Nucleus accumbens (tissue), 56 donors: Measurements from ENCODE around the gene NDST1.

Experiments
- DNase-seq, 56 donors: peaks; one replicate each; lab custom pipeline; 2025; lab: John Stamatoyannopoulos, UW

Gene NDST1

DNA sequence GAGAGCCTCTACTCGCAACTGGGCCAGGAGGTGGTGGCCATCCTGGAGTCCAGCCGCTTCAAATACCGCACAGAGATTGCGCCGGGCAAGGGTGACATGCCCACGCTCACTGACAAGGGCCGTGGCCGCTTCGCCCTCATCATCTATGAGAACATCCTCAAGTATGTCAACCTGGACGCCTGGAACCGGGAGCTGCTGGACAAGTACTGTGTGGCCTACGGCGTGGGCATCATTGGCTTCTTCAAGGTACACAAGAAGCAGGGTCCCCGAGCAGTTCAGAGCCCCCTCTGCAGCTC, 13.5 kb downstream of the NDST1 start:
- no peak for DNase-seq

DNA sequence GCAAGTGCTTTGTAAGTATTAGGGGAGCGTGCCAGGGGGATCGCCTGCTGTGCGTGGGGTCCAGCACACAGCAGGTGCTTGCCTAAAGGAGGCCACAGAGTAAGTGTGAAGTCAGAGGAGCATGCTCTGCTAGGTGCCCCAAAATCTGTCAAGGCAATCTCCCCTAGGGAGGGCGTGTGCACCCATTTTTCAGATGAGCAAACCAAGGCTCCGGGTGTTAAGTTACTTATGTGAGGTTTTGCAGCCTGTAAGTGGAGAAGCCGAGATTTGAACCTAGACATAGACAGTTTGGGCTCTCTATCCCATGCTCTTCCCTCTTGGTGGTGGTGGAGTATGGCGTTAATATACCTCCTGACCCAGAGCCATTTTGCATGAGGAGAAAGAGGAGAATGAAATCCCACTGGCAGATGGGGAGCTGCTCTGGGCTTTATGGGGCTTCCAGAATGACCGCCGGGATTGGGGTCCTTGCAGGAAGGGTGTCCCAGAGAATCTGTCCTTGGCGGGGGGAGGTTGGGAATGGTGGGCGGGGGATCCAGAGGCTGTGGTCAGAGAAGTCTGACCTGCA, 14.1 kb downstream of the NDST1 start:
- no peak for DNase-seq

DNA sequence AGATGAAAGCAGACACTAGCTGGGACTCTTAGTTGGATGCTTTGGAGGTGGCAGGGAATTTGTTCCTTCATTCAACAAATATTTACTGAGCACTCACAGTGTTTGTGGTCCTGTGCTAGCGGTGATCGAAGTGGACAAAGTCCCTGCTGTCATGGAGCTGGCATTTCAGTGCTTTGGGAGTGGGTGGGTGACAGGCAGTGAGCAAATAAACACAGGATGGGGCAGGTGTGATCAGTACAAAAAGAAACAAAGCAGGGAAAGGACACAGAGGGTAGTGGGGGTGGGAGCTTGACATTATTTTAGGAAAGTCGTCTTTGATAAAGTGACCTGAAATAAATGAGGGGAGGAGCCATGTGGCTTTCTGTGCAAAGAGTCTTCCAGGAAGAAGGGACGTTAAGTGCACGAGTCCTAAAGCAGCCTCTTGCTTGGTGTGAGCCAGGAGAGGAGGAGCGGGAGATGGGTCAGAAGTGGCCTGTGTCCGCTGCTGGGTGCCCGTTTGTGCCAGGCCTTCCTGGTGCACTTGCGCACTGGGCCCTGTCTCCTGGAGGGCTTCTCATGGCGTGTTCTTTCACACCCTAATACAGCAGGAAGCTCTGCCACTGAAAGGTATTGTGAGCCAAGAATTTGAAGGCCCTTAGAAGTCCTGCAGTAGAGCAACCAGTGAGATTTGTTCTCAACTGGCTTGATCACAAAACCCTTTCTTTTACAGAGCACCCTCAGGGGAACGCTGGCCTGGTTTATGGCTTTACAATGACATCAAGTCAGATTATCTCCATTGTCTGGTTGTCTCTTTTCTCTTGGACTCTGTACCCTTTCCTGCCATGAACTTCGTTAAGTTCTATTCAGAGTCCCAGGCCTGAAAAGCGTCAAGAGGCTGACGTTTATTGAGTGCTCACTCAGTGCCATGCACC, 14.8 kb downstream of the NDST1 start:
- peak in 12 of 56 donors; percentile 24 to 61 (median 32) for DNase-seq

DNA sequence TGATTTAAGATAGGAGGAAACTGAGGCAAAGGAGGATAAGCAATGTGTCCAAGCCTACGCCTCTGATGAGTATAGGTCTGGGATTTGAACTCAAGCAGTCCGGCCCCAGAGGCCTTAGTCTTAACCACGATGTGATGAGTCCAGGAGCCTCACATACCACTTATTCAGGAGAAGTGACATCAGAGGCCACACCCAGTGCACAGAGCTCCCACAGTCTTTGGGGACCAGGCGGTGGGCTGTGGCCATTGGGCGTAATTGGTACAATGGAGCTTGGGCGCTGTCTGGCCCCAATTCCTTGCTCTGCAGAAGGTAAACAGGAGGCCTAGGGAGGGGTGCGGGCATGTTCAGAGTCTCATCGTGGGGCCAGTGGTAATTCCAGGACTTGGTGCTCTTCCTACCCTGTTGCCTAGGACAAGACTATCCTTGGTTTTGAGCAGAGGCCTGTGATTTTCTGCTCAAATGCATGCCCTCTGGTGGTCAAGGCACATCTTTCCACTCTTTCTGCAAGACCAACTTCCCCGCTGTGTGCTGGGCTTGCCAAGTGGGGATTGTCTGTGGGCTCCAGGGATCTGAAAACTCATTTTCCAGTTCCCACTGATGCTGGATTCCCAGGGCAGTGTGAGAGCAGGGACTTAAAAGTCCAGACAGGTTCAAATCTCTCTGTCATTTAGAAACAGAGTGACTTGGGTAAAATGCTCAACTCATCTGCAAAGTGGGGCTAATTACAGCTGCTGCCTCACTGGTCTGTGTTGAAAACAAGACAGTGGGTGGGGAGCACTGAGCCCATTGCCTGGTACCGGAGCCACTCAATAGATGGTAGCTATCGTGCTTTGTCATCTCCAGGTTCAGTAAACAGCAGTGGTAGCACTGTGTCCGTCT, 15.8 kb downstream of the NDST1 start:
- DNase-seq, result peak in 44 of 56 donors; percentile 20 to 80 (median 50)

DNA sequence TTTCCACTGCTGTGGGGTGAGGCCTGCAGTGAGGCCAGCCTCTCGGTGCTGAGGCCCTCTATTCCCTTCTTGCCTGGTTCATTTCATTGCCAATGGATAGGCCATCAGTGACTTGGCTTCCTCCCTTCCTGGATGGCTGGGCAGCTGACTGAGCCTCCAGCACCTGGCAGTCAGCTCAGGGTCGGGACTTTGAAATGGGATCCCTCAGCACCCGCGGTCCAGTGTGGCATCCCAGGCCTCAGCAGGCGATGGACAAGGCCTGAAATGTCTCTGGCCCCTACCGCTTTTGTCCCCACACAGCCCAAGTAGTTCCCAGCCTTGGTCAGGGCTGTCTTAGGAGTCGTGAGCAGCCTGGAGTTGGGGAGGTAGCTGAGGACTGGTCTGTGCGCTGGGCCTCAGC, 17.2 kb downstream of the NDST1 start:
- no peak for DNase-seq

DNA sequence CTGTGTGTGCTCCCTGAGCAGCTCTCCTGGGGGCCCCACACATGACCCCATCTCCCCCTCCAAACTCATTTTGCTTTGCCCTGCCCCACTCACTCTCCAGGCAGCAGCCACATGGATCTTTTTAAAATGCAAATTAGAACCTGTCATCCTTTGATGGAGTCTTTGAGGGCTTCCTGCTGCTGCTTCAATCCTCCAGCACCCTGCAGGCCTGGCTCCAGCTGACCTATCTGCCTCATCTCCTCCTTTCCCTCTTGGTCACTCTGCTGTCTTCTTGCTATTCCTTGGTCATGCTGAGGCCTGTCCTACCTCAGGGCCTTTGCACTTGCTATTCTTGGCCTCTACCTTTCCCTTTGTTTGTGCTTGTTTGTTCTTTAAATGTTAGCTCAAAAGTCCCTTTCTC, 17.9 kb downstream of the NDST1 start:
- no peak for DNase-seq

DNA sequence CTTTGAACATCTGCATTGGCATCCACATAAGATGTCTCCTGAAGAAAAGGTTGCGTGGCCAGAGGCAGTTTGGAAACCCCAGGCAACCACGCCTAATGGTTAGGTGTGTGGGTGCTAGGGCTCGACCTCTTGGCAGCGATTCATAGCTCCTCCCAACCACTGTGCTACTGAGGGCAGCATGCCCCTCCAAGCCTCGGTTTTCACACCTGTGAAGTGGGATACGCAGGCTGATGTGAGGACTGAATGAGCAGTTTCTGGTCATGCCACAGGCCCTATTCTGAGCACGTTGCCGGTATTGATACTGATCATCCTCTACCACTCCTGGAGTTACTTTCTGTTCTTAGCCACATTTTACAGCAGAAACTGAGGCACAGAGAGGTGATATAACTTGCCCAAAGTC, 19.1 kb downstream of the NDST1 start:
- DNase-seq, result no peak

DNA sequence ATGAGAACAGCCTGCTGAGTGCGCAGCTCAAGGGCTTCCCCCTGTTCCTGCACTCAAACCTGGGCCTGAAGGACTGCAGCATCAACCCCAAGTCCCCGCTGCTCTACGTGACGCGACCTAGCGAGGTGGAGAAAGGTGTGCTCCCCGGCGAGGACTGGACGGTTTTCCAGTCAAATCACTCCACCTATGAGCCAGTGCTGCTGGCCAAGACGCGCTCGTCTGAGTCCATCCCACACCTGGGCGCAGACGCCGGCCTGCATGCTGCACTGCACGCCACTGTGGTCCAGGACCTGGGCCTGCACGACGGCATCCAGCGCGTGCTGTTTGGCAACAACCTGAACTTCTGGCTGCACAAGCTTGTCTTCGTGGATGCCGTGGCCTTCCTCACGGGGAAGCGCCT, 19.9 kb downstream of the NDST1 start:
- no peak for DNase-seq

DNA sequence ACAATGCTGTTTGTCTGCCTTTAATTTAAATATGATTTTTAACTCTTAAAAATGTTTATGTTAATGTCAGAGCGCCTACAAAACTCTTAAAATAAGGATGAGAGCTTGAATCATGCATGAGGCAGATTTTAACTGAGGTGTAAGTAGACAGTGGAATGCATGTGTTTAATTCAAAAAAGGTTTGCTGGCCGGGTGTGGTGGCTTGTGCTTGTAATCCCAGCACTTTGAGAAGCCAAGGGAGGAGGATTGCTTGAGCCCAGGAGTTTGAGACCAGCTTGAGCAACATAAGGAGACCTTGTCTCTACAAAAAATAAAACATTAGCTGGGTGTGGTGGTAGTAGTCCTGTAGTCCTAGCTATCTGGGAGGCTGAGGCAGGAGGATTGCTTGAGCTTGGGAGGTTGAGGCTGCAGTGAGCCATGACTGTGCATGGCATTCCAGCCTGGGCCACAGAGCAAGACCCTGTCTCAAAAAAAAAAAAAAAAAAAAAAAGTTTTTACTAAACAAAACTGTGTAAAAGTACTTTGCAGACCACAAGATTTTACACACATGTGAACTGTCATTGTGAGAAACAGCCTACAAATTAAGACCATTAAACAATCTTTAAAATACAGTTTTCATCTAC, 21.1 kb downstream of the NDST1 start:
- DNase-seq, result no peak

DNA sequence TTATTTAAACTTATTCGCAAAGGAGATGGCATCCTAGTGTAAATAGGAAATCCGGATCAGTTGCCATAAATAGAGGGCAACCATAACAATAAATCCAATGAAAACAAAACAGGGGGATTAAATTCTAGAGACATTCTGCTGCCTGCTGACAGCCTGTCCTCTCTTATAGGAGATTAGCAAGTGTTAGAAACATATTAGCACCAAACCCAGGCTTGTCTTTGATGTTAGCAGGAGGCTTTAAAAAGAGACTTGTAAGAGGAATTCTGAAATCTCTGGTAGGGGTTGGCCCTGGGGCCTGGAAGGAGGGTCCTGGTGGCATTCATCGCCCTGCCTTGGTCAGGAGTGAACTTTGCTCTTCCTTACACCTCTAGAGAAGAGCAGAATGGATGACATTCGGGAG, 21.6 kb downstream of the NDST1 start:
- DNase-seq, result no peak

DNA sequence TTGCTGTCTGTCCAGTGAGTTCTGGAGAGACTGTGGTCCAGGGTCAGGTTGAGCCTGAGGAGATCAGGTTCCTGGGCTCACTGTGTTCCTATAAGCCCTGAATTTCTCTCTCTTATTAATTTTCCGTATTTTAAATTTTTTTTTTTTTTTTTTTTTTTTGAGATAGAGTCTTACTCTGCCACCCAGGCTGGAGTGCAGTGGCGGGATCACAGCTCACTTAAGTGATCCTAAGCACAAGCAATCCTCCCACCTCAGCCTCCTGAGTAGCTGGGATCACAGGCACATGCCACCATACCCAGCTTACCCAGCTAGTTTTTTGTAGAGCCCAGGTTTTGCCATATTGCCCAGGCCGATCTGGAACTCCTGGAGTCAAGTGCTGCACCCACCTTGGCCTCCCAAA, 22.5 kb downstream of the NDST1 start:
- DNase-seq, result no peak

DNA sequence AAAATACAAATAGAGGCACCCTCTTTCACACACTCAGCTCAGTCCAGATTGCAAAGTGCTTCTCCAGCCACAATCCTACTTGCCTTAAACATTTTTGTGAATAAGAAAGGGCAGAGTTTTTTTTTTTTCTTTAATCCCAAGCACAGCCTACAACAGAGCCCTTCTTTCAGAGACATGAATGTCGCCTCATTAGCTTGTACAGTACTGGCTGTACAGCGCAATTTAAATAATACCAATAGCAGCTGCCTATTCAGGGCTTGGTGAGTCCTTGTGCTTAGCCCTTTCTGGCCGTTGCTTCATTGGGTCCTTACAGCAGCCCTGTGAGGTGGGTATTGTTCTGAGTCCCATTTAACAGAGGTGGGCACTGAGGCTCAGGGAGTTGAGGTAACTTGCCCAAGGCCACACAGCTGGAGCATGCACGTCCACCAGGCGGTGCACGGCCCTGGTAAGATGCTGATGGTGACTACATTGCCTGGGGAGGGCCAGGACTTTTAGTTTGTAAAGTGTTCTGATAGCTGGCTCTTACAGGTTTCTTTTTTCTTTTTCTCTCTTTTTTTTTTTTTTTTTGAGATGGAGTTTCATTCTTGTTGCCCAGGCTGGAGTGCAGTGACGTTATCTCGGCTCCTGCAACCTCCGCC, 23.1 kb downstream of the NDST1 start:
- no peak for DNase-seq

DNA sequence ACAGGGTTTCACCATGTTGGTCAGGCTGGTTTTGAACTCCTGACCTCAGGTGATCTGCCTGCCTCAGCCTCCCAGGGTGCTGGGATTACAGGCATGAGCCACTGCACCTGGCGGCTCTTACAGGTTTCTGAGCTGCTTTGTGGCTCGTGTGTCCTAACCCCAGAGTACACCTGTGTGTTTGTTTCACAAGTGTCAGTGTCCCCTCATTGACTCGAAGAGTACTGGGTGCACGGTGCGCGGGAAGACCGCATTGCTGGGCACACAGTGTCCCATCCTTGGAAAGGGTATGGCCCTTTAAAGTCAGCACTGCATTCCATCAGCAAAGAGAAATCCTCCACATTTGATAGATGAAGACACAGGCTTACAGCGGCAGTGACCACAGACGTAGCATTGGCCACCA, 23.8 kb downstream of the NDST1 start:
- DNase-seq, result no peak

DNA sequence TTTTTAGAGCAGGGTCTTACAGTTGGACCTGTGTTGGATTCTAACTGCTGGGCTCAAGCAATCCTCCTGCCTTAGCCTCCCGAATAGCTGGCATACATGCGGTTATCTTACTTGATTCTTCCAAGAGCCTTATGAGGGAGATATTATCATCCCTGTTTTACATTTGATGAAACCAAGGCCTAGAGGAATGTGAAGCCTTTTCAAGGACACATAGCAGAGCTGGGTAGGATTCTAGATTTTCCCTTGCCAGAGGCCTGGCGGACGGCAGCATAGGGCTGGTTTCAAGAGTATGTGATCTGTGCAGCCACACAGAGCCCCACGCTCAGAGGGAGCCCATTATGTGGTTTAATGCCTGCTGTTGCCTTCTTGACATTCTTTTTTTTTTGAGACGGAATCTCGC, 24.2 kb downstream of the NDST1 start:
- DNase-seq, result no peak

DNA sequence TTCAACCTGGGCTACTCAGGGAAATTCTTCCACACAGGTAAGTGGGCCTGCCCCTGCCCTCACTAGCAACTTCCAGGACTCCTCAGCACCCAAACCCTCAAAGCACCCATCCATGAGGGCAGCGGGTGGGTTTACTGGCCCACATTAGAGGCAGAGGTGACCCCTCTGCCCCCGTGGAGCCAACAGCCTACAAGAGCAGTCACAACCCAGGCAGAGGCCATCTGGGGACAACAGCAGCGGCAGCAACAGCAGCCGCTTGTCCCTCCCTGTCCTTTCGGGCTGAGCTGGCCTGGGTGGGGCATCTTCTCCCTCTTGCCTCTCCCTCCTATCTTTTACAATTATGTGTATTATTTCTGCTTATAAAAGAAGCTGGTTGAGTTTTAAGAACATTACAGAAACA, 25.1 kb downstream of the NDST1 start:
- no peak for DNase-seq

DNA sequence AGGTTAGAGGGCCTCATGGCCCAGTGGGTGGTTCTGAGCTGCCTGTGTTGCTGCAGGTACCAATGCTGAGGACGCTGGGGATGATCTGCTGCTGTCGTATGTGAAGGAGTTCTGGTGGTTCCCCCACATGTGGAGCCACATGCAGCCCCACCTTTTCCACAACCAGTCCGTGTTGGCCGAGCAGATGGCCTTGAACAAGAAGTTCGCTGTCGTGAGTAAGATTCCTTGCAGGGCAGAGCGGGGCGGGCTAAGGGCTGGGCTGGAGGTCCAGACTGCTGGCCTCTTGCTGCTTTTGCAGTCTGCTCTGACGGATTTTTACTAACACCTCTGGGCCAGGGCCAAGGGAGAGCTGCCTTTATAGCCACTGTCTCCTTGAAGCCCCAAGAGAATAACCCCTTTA, 26.9 kb downstream of the NDST1 start:
- no peak for DNase-seq

DNA sequence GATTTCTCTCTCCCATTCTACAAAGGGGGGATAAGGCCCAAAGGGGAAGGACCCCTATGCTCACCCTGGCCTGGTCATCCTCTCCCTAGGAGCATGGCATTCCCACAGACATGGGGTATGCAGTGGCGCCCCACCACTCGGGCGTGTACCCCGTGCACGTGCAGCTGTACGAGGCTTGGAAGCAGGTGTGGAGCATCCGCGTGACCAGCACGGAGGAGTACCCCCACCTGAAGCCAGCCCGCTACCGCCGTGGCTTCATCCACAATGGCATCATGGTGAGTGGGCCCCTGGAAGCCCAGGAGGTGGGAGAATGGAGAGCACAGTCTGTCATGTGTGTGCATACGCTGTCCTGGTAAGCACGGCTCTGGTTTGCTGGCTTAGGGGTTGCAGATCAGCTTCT, 27.7 kb downstream of the NDST1 start:
- no peak for DNase-seq

DNA sequence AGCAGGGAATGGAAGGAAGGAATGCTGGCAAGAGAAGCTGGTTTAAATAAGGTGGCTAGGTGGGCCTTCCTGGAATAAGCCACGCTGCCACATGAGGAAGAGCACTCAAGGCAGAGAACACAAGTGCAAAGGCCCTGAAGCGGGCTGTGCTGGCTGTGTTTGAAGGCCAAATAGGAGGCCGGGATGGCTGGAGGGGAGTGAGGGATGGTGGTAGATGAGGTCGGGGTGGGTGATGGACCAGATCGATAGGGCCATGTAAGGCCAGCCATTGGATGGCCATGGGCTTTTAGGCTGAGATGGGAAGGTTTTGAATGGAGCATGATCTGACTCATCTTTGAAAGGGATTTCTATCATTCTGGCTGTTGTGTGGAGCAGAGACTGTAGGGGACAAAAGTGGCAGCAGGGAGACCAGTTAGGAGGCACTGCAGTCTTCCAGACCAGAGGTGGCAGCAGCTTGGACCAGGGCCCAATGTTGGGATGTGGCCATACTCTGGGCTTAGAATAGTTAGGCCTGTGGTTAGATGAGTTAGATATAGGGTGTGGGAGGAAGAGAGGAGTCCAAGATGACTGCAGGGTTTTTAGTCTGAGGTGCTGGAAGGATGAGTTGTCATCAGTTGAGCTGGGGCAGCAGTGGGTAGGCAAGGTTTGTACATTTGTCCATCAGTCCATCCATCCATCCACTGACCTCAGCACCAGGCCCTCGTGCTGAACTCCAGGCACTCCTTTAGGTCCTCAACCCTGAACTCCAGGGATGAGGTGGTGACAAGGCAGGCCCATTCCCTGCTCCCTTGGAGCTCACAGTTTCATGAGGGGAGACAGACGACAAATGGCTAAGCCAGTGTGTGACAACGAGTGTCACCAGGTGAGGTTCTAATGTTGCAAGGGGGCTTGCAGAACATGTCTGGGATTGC, 30.3 kb downstream of the NDST1 start:
- DNase-seq, result no peak

DNA sequence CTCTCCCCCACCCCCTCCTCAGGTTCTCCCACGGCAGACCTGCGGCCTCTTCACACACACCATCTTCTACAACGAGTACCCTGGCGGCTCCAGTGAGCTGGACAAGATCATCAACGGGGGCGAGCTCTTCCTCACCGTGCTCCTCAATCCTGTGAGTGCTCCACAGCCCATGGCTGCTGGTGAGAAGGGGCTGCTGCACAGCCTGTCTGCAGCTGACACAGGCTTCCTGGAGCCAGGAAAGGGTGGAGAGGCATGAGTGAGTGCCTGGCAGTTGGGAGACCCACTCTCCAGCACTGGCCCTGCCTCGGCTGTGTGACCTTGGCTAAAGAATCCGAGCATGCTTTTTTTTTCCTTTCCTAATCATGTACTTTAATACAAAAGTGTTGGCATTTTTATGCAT, 31.3 kb downstream of the NDST1 start:
- no peak for DNase-seq

DNA sequence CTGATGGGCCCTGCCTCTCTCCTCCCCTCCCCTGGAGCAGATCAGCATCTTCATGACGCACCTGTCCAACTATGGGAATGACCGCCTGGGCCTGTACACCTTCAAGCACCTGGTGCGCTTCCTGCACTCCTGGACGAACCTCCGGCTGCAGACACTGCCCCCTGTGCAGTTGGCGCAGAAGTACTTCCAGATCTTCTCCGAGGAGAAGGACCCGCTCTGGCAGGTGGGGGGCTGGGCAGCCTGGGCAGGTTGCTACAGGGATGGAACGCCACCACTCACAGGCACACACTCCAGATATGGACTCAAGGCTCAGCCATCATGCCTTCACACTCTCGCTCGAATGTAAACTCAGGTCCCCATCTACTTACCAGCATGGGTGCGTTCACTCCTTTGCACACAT, 32.1 kb downstream of the NDST1 start:
- no peak for DNase-seq
